Measurements from ENCODE around the gene PLVAP.

DNA sequence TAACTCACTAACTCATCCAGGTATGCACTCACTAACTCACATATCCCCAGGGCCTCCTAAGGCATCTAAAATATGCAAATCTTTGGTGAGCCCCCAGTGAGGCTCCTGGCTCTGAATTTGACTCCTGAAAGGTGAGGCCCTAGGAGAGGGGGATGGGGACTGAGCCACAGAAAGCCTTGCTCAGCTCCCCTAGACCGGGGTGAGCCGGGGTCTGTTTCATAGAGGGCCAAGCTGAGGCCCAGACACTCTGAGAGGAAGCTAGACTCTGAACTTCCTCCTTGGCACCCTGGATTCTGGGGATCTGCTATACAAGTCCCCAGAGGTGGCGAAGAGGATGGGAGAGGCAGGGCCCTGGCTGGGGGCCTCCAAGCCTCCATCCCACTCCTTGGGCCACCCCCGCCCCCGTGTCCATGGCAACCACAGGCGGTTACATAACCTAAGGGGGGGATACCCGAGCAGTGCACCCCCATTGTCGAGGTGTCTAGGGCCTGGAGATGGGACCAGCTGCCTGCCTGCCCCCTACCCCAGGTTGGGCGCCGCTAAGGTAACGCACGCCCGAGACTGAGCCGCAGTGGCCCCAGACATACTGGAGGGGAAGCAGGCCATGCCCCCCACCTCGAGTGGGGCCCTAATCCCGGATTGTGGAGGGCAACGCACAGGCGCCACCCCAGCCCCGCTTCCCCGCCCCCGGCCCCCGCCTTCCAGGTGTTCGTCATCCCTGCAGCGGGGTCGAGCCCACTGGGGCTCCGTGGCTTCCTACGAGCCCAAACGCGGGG is 74.6 kb downstream of the PLVAP start:
- no peak for TF ChIP-seq EP300 (IDR thresholded peaks at IDR 0.05)
- TF ChIP-seq POLR2A (IDR thresholded peaks at IDR 0.05): no peak
- TF ChIP-seq, protein P1, sequence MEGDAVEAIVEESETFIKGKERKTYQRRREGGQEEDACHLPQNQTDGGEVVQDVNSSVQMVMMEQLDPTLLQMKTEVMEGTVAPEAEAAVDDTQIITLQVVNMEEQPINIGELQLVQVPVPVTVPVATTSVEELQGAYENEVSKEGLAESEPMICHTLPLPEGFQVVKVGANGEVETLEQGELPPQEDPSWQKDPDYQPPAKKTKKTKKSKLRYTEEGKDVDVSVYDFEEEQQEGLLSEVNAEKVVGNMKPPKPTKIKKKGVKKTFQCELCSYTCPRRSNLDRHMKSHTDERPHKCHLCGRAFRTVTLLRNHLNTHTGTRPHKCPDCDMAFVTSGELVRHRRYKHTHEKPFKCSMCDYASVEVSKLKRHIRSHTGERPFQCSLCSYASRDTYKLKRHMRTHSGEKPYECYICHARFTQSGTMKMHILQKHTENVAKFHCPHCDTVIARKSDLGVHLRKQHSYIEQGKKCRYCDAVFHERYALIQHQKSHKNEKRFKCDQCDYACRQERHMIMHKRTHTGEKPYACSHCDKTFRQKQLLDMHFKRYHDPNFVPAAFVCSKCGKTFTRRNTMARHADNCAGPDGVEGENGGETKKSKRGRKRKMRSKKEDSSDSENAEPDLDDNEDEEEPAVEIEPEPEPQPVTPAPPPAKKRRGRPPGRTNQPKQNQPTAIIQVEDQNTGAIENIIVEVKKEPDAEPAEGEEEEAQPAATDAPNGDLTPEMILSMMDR (IDR thresholded peaks at IDR 0.05): no peak
